Measurements from ENCODE around the gene EDC4. TPM values are rescaled to one million over a fixed set of nuclear protein-coding genes. Genes with fewer than 3 reads are reported as not detected.

The EDC4 gene
- total and polyA plus RNA-seq, 2 of the 13 experiments (the other 11 are each of a cell fraction or from before 2014, with no cell fraction given) = 51.4 to 59.1 TPM

DNA sequence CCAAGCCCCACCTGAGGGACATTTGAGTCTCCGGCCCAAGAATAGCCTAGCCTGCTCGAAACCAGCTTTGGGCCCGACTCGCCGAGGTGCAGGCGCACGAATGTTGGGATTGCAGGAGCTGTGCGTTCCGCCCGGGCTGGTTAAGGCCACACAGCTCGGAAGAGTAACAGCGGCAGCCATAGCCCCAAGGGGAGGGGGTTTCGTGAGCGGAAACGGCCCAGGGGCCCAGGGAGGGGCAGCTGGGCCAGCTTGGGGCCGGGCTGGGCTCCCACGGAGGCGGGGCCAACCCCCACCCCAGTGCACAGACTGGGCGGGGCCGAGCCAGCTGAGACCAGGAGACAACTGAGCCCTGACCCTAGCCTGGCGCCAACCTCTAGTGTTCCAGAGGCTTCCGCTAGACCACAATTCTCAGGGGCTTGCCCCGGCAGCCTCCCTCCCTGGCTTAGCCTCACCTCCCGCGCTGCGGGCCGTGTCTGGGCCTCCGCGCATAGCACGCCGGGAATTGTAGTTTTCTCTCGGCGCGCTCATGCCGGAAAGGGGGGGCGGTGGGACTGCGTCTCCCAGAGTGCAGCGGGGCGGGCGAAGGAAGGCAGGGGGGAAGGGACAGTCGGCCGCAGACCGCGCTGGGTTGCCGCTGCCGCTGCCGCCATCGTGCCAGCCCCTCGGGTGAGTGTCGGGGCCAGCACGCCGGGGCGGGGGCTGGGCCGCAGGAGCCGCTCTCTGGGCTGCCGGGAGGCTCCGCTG, 26.4 kb upstream of the EDC4 start, which contains the start of gene NUTF2 (continued):
- TF ChIP-seq ZNF101 (CRISPR knock-in tag; IDR thresholded peaks at IDR 0.05; ENCODE audit: borderline replicate concordance, low read depth) (no peak), ZNF576 (CRISPR knock-in tag; IDR thresholded peaks at IDR 0.05) (peak; percentile 49; the same call in 1 of the 2 replicates), ZNF768 (CRISPR knock-in tag; IDR thresholded peaks at IDR 0.05) (peak; percentile 48; the same call in 1 of the 2 replicates), SYNCRIP (IDR thresholded peaks at IDR 0.05; ENCODE audit: insufficient read depth, low read depth, low read length) (no peak)

DNA sequence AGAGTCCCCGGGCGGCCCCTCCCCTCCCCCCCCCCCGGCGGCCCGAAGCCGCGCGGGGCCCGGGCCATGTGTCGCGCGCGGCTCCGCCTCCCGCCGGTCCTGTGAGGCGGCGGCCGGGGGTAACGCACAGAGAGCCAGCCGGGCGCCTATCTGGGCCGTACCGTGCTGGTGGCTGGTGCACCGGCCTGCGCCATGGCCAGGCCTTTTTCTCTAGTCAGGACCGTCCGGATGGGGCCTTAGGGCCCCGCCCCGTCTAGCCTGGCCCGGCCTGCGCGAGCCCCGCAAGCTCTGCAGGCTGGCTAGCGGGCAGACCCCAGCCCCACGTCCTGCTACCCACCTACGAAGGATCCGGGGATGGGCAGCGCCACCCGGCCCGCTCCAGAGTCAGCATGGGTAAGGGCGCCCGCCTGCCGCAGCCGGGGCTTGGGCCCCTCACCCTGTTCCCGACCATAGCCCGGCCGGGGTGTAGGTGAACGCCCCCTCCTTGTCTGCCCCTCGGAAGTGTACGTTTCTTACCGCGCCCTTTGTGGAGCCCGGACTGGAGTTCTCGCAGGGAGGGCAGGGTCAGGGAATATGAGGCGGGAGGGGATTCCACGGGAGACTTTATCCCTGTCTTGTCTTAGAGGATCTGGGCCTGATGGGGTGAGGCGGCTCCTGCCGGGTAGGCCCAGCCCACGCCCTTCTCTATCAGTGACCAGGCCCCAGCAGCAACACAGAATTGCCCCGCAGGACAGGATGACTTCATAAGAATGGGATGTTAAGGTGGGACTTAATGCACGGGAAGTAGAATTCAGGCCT, 25.6 kb upstream of the EDC4 start, which contains the start of gene CENPT:
CENPT (minus strand) TSS at position 630 of the 798 bp plus-strand sequence. CDS start 13,834 bp downstream, outside the sequence.
- FAIRE-seq (no peak), DNase-seq (ENCODE audit: low spot score) (peak; percentile 70), ATAC-seq (peak; percentile 59)
- ChIA-PET CTCF (ENCODE audit: low intra/inter-chr PET ratio, low total read pairs) (interaction anchor here (1.5 kb wide), 1 partner anchor 31 kb away, joined by 5 read pairs; no protein-coding TSS in a partner anchor), POLR2A (interaction anchor here (0.6 to 6.2 kb wide), 8 partner anchors 8 to 181 kb away, joined by 3 to 47 read pairs (median 4); partner anchors contain the start of genes C16orf86 and ENKD1)
- H3K36me3 ChIP-seq (replicated peaks in 1 of 2; ENCODE audit: control insufficient read depth in 1 of 2, insufficient read depth in 2 of 2, low read length in 2 of 2) = peaks cover 0 to 8% of the 10 kb centered on the region in 2 experiments; a peak in 3 of 5 replicates
- in situ Hi-C loops (cut with HindIII; ENCODE audit: extremely low pct_ligation_motif_present, low pct_unique_long_range_greater_than_20kb) = no loop called here
- peak within 1 kb of the TSS; percentile 89 for H3K4me2 ChIP-seq (ENCODE audit: low read depth, low read length)
- peaks cover 80% of the 10 kb centered on the region for H3K79me2 ChIP-seq (ENCODE audit: insufficient read depth, low read length)
- H3K27ac ChIP-seq (ENCODE audit: extremely low read length, insufficient read depth, low read length) = peak within 1 kb of the TSS; percentile 88
- H2AFZ ChIP-seq (ENCODE audit: low read length) = no peak within 1 kb of the TSS
- peaks cover 45% of the 10 kb centered on the region for H3K4me1 ChIP-seq (ENCODE audit: insufficient read depth, low read length)
- peaks cover 38% of the 10 kb centered on the region for H4K20me1 ChIP-seq (ENCODE audit: insufficient read depth, low read length)
- peak within 1 kb of the TSS; percentile 99 for H3K9ac ChIP-seq (ENCODE audit: insufficient read depth, low read depth, low read length)
- H3K27me3 ChIP-seq (ENCODE audit: control insufficient read depth in 1 of 2, insufficient read depth in 2 of 2, low read length in 2 of 2) = no peaks in the 10 kb centered on the region; a peak in 1 of 5 replicates
- intact Hi-C loops (cut with micrococcal nuclease; ENCODE audit: unreplicated experiment) = no loop called here
- H3K9me3 ChIP-seq (ENCODE audit: low read length) = no peaks in the 10 kb centered on the region
- no TSS peak for BruUV-seq (replicated peaks)
- H3K4me3 ChIP-seq (replicated peaks in 1 of 3; ENCODE audit: insufficient read depth in 1 of 3, low read depth in 2 of 3, low read length in 3 of 3) = peak within 1 kb of the TSS; percentile 97 to 99 (median 97)
- under 1% methylated on average over 25 of the region's 62 CpGs for WGBS (ENCODE audit: low lambda C conversion rate)
- TF ChIP-seq ZBTB10 (CRISPR knock-in tag; IDR thresholded peaks at IDR 0.05; ENCODE audit: borderline replicate concordance) (0 out of 2 replicates have a peak, but pooled peaks have one; percentile 26), CENPX (CRISPR knock-in tag; IDR thresholded peaks at IDR 0.05) (no peak), TOPORS (CRISPR knock-in tag; IDR thresholded peaks at IDR 0.05) (no peak), ZNF704 (CRISPR knock-in tag; IDR thresholded peaks at IDR 0.05; ENCODE audit: borderline replicate concordance) (no peak; the same call in 1 of the 2 replicates), ZBTB38 (CRISPR knock-in tag; IDR thresholded peaks at IDR 0.05) (no peak), MATR3 (CRISPR knock-in tag; IDR thresholded peaks at IDR 0.05) (no peak), SMAD1 (CRISPR knock-in tag; IDR thresholded peaks at IDR 0.05; ENCODE audit: borderline replicate concordance, low read depth) (no peak), CERS6 (CRISPR knock-in tag; IDR thresholded peaks at IDR 0.05) (no peak), TP53 (CRISPR knock-in tag; conservative IDR thresholded peaks at IDR 0.05) (no peak), ZC3H13 (CRISPR knock-in tag; IDR thresholded peaks at IDR 0.05) (no peak), NR2F2 (IDR thresholded peaks at IDR 0.05; ENCODE audit: borderline replicate concordance, low read depth) (no peak)
